Neural cell (in vitro differentiated cells): ENCODE results near the gene SNX33. TPM values are rescaled to one million over a fixed set of nuclear protein-coding genes. Genes with fewer than 3 reads are reported as not detected.
A peak's percentile ranks its signal among the peaks of the same experiment; 100 is the strongest.

Experiments
- H2AFZ ChIP-seq: fragments of 200-600, 300-800 bp; sonication (generic), shearing (Covaris generic); 2 replicates; pipeline ENCODE4 v1.6.0; 2014; ENCODE audit warnings: low read depth, mild to moderate bottlenecking, antibody characterized with exemption, low read length, moderate library complexity
- H3F3A ChIP-seq: fragments of 200-600 bp; shearing (Covaris generic); 2 replicates; pipeline ENCODE4 v1.6.1; 2016; ENCODE audit warnings: mild to moderate bottlenecking, moderate library complexity, mixed read lengths, antibody characterized with exemption, low read length; ENCODE audit not compliant: insufficient read depth, poor library complexity, severe bottlenecking
- H3K27ac ChIP-seq: fragments of 200-600, 300-800 bp; sonication (generic), shearing (Covaris generic); 2 replicates; pipeline ENCODE4 v1.5.1; 2014; ENCODE audit warnings: mild to moderate bottlenecking, low read length, moderate library complexity
- H3K27me3 ChIP-seq: fragments of 300-800, 200-600 bp; sonication (generic), shearing (Covaris generic); 2 replicates; pipeline ENCODE4 v1.6.0; 2014; ENCODE audit warnings: mild to moderate bottlenecking, low read depth, low read length, moderate library complexity; ENCODE audit not compliant: insufficient read depth
- H3K36me3 ChIP-seq: fragments of 300-800, 200-600 bp; sonication (generic), shearing (Covaris generic); 2 replicates; pipeline ENCODE4 v1.5.1; 2014; ENCODE audit warnings: mild to moderate bottlenecking, antibody characterized with exemption, low read length, moderate library complexity; ENCODE audit not compliant: insufficient read depth
- H3K4me2 ChIP-seq: fragments of 300-800, 200-600 bp; sonication (generic), shearing (Covaris generic); 2 replicates; pipeline ENCODE4 v1.6.0; 2014; ENCODE audit warnings: mild to moderate bottlenecking, low read length
- H3K4me3 ChIP-seq: fragments of 300-800, 200-600 bp; sonication (generic), shearing (Covaris generic); 2 replicates; pipeline ENCODE4 v1.5.1; 2014; ENCODE audit warnings: mild to moderate bottlenecking, low read length, moderate library complexity
- H3K79me2 ChIP-seq: fragments of 200-600 bp; shearing (Covaris generic); replicated peaks from 2 replicates; pipeline ENCODE4 v1.6.0; 2014; ENCODE audit warnings: mild to moderate bottlenecking, low read length, moderate library complexity; ENCODE audit not compliant: insufficient read depth
- H3K9ac ChIP-seq: fragments of 300-800, 200-600 bp; sonication (generic), shearing (Covaris generic); 2 replicates; pipeline ENCODE4 v1.6.1; 2016; ENCODE audit warnings: mild to moderate bottlenecking, low read length, mixed read lengths
- H3K9me2 ChIP-seq: fragments of 200-600 bp; shearing (Covaris generic); 2 replicates; pipeline ENCODE4 v1.6.1; 2016; ENCODE audit warnings: mild to moderate bottlenecking, low read length, mixed read lengths; ENCODE audit not compliant: insufficient read depth
- H3K9me3 ChIP-seq: fragments of 200-600, 300-800 bp; sonication (generic), shearing (Covaris generic); 2 replicates; pipeline ENCODE4 v1.6.1; 2016; ENCODE audit warnings: mild to moderate bottlenecking, mixed run types, low read length, moderate library complexity, mixed read lengths
- H4K20me1 ChIP-seq: fragments of 200-600 bp; shearing (Covaris generic); 2 replicates; pipeline ENCODE4 v1.6.1; 2016; ENCODE audit warnings: mild to moderate bottlenecking, mixed run types; ENCODE audit not compliant: insufficient read depth
- EP300 ChIP-seq: fragments of 450-650 bp; conservative IDR thresholded peaks from 2 replicates; pipeline ENCODE4 v1.6.1; 2014; ENCODE audit warnings: antibody characterized with exemption, mild to moderate bottlenecking, moderate library complexity; ENCODE audit not compliant: poor library complexity, severe bottlenecking
- EZH2 ChIP-seq: fragments of 200-600, 300-800 bp; shearing (Covaris generic), sonication (generic); IDR thresholded peaks from 2 replicates; pipeline ENCODE4 v1.6.1; 2014; ENCODE audit warnings: antibody characterized with exemption, low read length, borderline replicate concordance, mild to moderate bottlenecking; ENCODE audit not compliant: insufficient read depth, poor library complexity, severe bottlenecking
- MXI1 ChIP-seq: fragments of 450-650 bp; conservative IDR thresholded peaks from 2 replicates; pipeline ENCODE4 v1.6.1; 2014; ENCODE audit warnings: antibody characterized with exemption, mild to moderate bottlenecking; ENCODE audit not compliant: poor library complexity, severe bottlenecking
- POLR2AphosphoS5 ChIP-seq: IDR thresholded peaks from 2 replicates; pipeline ENCODE4 v1.6.1; 2012
- RAD21 ChIP-seq: fragments of 450-650 bp; conservative IDR thresholded peaks from 2 replicates; pipeline ENCODE4 v1.6.1; 2014; ENCODE audit warnings: antibody characterized with exemption, mild to moderate bottlenecking, moderate library complexity
- REST ChIP-seq: IDR thresholded peaks from 2 replicates; pipeline ENCODE4 v1.6.1; 2012; ENCODE audit warnings: borderline replicate concordance
- SMC3 ChIP-seq: fragments of 450-650 bp; conservative IDR thresholded peaks from 2 replicates; pipeline ENCODE4 v1.6.1; 2014; ENCODE audit warnings: antibody characterized with exemption, mild to moderate bottlenecking, moderate library complexity; ENCODE audit not compliant: poor library complexity
- TAF1 ChIP-seq: IDR thresholded peaks from 2 replicates; pipeline ENCODE4 v1.6.1; 2012; ENCODE audit warnings: low read depth
- polyA plus RNA-seq: library from polyadenylated mRNA; depleted of rRNA; stranded (reverse); fragments of >200 nt; gene quantifications from 2 replicates; pipeline ENCODE4 v1.2.3, GENCODE V29; 2014
- TF ChIP-seq, protein P1 (sequence below): fragments of 450-650 bp; IDR thresholded peaks from 2 replicates; pipeline ENCODE4 v1.5.1; 2014; ENCODE audit warnings: antibody characterized with exemption, mild to moderate bottlenecking, moderate library complexity; ENCODE audit not compliant: poor library complexity, severe bottlenecking

SNX33 gene
- polyA plus RNA-seq, 1 donor from 2014 or later: 0.14 TPM

GRCh38 chr15:75641179-75641503, 6.6 kb upstream of the SNX33 start:
- H3K79me2 ChIP-seq: peaks cover 25% of the 10 kb centered on the region

DNA sequence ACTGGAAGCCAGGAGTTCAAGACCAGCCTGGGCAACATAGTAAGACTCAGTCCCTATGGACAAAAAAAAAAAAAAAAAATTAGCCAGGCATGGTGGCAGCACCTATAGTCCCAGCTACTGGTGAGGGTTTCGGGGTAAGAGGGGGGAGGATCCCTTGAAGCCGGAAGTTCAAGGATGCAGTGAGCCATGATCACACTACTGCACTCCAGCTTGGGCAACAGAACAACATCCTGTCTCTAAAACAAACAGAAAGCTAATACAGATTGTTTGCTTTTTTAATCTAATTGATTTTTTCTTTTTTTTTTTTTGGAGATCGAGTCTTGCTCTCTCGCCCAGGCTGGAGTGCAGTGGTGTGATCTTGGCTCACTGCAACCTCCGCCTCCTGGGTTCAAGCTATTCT, 6.1 kb upstream of the SNX33 start:
- Histone ChIP-seq H3K79me2 (peaks cover 25% of the 10 kb centered on the region), H3K9me3 (no peaks in the 10 kb centered on the region), H3K36me3 (no peaks in the 10 kb centered on the region), H4K20me1 (no peaks in the 10 kb centered on the region), H3K9me2 (no peaks in the 10 kb centered on the region), H2AFZ (no peak overlapping the region), H3K27me3 (peaks cover 6% of the 10 kb centered on the region), H3K9ac (no peak overlapping the region), H3K4me3 (no peak overlapping the region), H3K27ac (no peak overlapping the region), H3F3A (no peaks in the 10 kb centered on the region), H3K4me2 (no peak overlapping the region)
- TF ChIP-seq TAF1: no peak
- TF ChIP-seq POLR2AphosphoS5: no peak
- TF ChIP-seq MXI1: no peak
- TF ChIP-seq EZH2: no peak
- no peak for TF ChIP-seq RAD21
- no peak for TF ChIP-seq SMC3
- TF ChIP-seq EP300: no peak
- TF ChIP-seq, protein P1, sequence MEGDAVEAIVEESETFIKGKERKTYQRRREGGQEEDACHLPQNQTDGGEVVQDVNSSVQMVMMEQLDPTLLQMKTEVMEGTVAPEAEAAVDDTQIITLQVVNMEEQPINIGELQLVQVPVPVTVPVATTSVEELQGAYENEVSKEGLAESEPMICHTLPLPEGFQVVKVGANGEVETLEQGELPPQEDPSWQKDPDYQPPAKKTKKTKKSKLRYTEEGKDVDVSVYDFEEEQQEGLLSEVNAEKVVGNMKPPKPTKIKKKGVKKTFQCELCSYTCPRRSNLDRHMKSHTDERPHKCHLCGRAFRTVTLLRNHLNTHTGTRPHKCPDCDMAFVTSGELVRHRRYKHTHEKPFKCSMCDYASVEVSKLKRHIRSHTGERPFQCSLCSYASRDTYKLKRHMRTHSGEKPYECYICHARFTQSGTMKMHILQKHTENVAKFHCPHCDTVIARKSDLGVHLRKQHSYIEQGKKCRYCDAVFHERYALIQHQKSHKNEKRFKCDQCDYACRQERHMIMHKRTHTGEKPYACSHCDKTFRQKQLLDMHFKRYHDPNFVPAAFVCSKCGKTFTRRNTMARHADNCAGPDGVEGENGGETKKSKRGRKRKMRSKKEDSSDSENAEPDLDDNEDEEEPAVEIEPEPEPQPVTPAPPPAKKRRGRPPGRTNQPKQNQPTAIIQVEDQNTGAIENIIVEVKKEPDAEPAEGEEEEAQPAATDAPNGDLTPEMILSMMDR: no peak
- TF ChIP-seq REST: no peak

More at GRCh38 chr15:75641179-75641503, 6.6 kb upstream of the SNX33 start:
- no peak overlapping the region for H2AFZ ChIP-seq
- no peaks in the 10 kb centered on the region for H3K36me3 ChIP-seq
- H3K4me2 ChIP-seq: no peak overlapping the region
- no peaks in the 10 kb centered on the region for H4K20me1 ChIP-seq
- TF ChIP-seq RAD21 (no peak), EZH2 (no peak), POLR2AphosphoS5 (no peak), SMC3 (no peak), TAF1 (no peak), REST (no peak)
- TF ChIP-seq, protein P1: no peak
- no peaks in the 10 kb centered on the region for H3K9me3 ChIP-seq
- peak overlapping the region; percentile 84 for H3K4me3 ChIP-seq
- H3K9ac ChIP-seq: no peak overlapping the region
- no peak overlapping the region for H3K27ac ChIP-seq
- no peaks in the 10 kb centered on the region for H3F3A ChIP-seq
- H3K27me3 ChIP-seq: peaks cover 2% of the 10 kb centered on the region
- H3K9me2 ChIP-seq: no peaks in the 10 kb centered on the region
